Measurements from ENCODE around the gene FA2H. TPM values are rescaled to one million over a fixed set of nuclear protein-coding genes. Genes with fewer than 3 reads are reported as not detected.

The FA2H gene
- total RNA-seq, 4 donors from 2014 or later, result 1.2 to 4.2 (median 2.0) TPM

GRCh38 chr16:74749291-74750055 is 25.1 kb downstream of the FA2H start:
- WGBS, 2 donors, result 67 to 71% methylated on average over 19 to 20 of the region's 20 CpGs
- DNase-seq, result no peak
- no peak overlapping the region for H3K27ac ChIP-seq
- intact Hi-C loops (cut with DNase I), result no loop called here
- TF ChIP-seq POLR2A (IDR thresholded peaks at IDR 0.05) (no peak), CTCF (IDR thresholded peaks at IDR 0.05) (no peak)
- H3K27me3 ChIP-seq, result no peaks in the 10 kb centered on the region
- no peaks in the 10 kb centered on the region for H3K36me3 ChIP-seq
- no peak overlapping the region for H3K4me3 ChIP-seq (replicated peaks in 1 of 3)
- no peaks in the 10 kb centered on the region for H3K9me3 ChIP-seq
- H3K4me1 ChIP-seq, result peaks cover 8% of the 10 kb centered on the region in 2 donors

- WGBS, 2 donors, result 86 to 91% methylated on average over 16 to 19 of the region's 19 CpGs
- H3K27ac ChIP-seq, result no peak overlapping the region
These were observed 26.0 kb downstream of the FA2H start for GRCh38 chr16:74748616-74749026.

GRCh38 chr16:74747716-74748615 is 26.7 kb downstream of the FA2H start:
- intact Hi-C loops (cut with DNase I), result no loop called here
- Histone ChIP-seq H3K36me3 (no peaks in the 10 kb centered on the region), H3K9me3 (no peaks in the 10 kb centered on the region), H3K27me3 (no peaks in the 10 kb centered on the region), H3K4me3 (replicated peaks in 1 of 3) (no peak overlapping the region), H3K4me1 (peaks cover 12 to 16% of the 10 kb centered on the region in 2 donors), H3K27ac (no peak overlapping the region)
- no peak for TF ChIP-seq CTCF (IDR thresholded peaks at IDR 0.05)
- no peak for TF ChIP-seq POLR2A (IDR thresholded peaks at IDR 0.05)
- no peak for DNase-seq
- WGBS, 2 donors, result 89% methylated on average over 27 to 30 of the region's 32 CpGs

More at GRCh38 chr16:74748616-74749026, 26.0 kb downstream of the FA2H start:
- no peak for DNase-seq
- intact Hi-C loops (cut with DNase I), result no loop called here
- Histone ChIP-seq H3K36me3 (no peaks in the 10 kb centered on the region), H3K9me3 (no peaks in the 10 kb centered on the region), H3K4me1 (peaks cover 11 to 12% of the 10 kb centered on the region in 2 donors), H3K4me3 (replicated peaks in 1 of 3) (no peak overlapping the region), H3K27me3 (no peaks in the 10 kb centered on the region)
- TF ChIP-seq POLR2A (IDR thresholded peaks at IDR 0.05), result no peak
- no peak for TF ChIP-seq CTCF (IDR thresholded peaks at IDR 0.05)

GRCh38 chr16:74745926-74746325 is 28.7 kb downstream of the FA2H start:
- H3K4me3 ChIP-seq (replicated peaks in 1 of 3), result no peak overlapping the region
- WGBS, 2 donors, result 79 to 92% methylated on average over 7 of the region's 7 CpGs
- peak overlapping the region in 1 of 3 donors; percentile 89 for H3K27ac ChIP-seq
- intact Hi-C loops (cut with DNase I), result no loop called here
- TF ChIP-seq POLR2A (IDR thresholded peaks at IDR 0.05), result no peak
- no peak for TF ChIP-seq CTCF (IDR thresholded peaks at IDR 0.05)
- no peaks in the 10 kb centered on the region for H3K36me3 ChIP-seq
- H3K9me3 ChIP-seq, result no peaks in the 10 kb centered on the region
- peaks cover 12 to 16% of the 10 kb centered on the region in 2 donors for H3K4me1 ChIP-seq
- H3K27me3 ChIP-seq, result no peaks in the 10 kb centered on the region
- no peak for DNase-seq
